ENCODE data around the gene SLC9A8. TPM values are rescaled to one million over a fixed set of nuclear protein-coding genes. Genes with fewer than 3 reads are reported as not detected.

The SLC9A8 gene
- total and polyA plus RNA-seq, 9 of the 15 experiments (the other 6 are each of a cell fraction or from before 2014, with no cell fraction given): 0.56 to 9.7 (median 5.0) TPM

DNA sequence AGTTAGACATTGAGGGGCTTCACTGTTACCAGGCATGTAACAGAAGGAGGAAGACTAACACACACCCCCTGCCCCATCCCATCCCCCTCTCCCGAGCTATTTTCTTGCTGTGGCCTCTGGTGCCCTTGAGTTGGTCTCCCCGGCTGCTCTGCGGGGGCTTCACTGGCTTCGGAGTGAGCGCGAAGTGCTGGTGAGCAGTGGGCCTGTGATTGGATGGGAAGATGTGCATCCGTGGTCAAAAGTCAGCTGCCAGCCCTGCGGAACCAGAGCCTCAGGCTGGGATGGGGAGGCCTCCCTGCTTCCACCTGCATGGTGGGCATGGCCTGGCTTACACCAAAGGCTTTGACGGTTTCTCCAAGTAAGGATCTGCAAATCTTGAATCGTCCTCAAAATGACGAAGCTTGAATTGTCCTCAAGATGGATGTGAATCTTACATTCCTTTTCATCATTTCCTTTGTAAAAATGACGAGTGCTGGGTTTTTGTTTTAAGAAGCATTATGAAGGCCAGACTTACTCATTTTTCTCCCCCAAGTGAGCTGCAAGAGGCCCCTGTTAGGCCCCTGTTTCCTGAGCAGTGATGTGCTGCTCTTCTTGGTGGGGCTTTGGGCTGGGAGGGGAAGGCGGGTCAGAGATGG lies 79.0 kb downstream of the SLC9A8 start (continued):
- no peak for TF ChIP-seq RBFOX2 (IDR thresholded peaks at IDR 0.05; ENCODE audit: low read depth, low read length)
- TF ChIP-seq, protein P1, sequence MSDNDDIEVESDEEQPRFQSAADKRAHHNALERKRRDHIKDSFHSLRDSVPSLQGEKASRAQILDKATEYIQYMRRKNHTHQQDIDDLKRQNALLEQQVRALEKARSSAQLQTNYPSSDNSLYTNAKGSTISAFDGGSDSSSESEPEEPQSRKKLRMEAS (CRISPR knock-in tag; IDR thresholded peaks at IDR 0.05): no peak
- TF ChIP-seq, protein P2, sequence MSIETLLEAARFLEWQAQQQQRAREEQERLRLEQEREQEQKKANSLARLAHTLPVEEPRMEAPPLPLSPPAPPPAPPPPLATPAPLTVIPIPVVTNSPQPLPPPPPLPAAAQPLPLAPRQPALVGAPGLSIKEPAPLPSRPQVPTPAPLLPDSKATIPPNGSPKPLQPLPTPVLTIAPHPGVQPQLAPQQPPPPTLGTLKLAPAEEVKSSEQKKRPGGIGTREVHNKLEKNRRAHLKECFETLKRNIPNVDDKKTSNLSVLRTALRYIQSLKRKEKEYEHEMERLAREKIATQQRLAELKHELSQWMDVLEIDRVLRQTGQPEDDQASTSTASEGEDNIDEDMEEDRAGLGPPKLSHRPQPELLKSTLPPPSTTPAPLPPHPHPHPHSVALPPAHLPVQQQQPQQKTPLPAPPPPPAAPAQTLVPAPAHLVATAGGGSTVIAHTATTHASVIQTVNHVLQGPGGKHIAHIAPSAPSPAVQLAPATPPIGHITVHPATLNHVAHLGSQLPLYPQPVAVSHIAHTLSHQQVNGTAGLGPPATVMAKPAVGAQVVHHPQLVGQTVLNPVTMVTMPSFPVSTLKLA (conservative IDR thresholded peaks at IDR 0.05): no peak
- no peak for TF ChIP-seq MAFK (IDR thresholded peaks at IDR 0.05; ENCODE audit: low read length)
- TF ChIP-seq TCF15 (CRISPR knock-in tag; IDR thresholded peaks at IDR 0.05): no peak
- TF ChIP-seq PPARD (CRISPR knock-in tag; IDR thresholded peaks at IDR 0.05): no peak
- no peak for TF ChIP-seq CREB1 (IDR thresholded peaks at IDR 0.05)
- no peak for TF ChIP-seq CREB1 (CRISPR knock-in tag; IDR thresholded peaks at IDR 0.05)
- TF ChIP-seq POLR2AphosphoS5 (IDR thresholded peaks at IDR 0.05; ENCODE audit: control insufficient read depth, insufficient read depth, low read depth, low read length): no peak
- TF ChIP-seq HMG20A (CRISPR knock-in tag; conservative IDR thresholded peaks at IDR 0.05): no peak
- no peak for TF ChIP-seq ZNF785 (CRISPR knock-in tag; IDR thresholded peaks at IDR 0.05)
- no peak for TF ChIP-seq TRIM25 (IDR thresholded peaks at IDR 0.05; ENCODE audit: borderline replicate concordance)
- TF ChIP-seq ZNF311 (CRISPR knock-in tag; IDR thresholded peaks at IDR 0.05): no peak
- TF ChIP-seq ZNF583 (CRISPR knock-in tag; IDR thresholded peaks at IDR 0.05): no peak
- no peak for TF ChIP-seq KAT7 (CRISPR knock-in tag; IDR thresholded peaks at IDR 0.05; ENCODE audit: borderline replicate concordance)
- no peak for TF ChIP-seq CHD1 (IDR thresholded peaks at IDR 0.05; ENCODE audit: low read length)

All from K562 (cell line).